GM23338 (cell line): ENCODE data around the gene CNDP1. TPM values are rescaled to one million over a fixed set of nuclear protein-coding genes. Genes with fewer than 3 reads are reported as not detected.

Source experiments
- ATAC-seq: fragments of 200-7000 bp; cut with Tn5 transposase; 3 replicates; pipeline ENCODE4 v1.9.1; 2020
- DNase-seq: peaks from one replicate; pipeline ENCODE4 v3.0.0-alpha.2; 2015; ENCODE audit warnings: low spot score
- H2AFZ ChIP-seq: fragments of 200-600 bp; sonication (generic); 2 replicates; pipeline ENCODE4 v1.8.0; 2016; ENCODE audit warnings: antibody characterized with exemption, mild to moderate bottlenecking, moderate library complexity
- H3F3A ChIP-seq: fragments of 200-600 bp; sonication (generic); replicated peaks from 2 replicates; pipeline ENCODE4 v1.8.0; 2017; ENCODE audit warnings: antibody characterized with exemption, mixed run types, low read depth
- H3K27ac ChIP-seq: fragments of 200-600 bp; sonication (generic); 2 replicates; pipeline ENCODE4 v1.6.1; 2016; ENCODE audit warnings: low read depth
- H3K27me3 ChIP-seq: fragments of 200-600 bp; sonication (generic); 2 replicates; pipeline ENCODE4 v1.8.0; 2016; ENCODE audit warnings: mild to moderate bottlenecking, mixed run types, moderate library complexity; ENCODE audit not compliant: insufficient read depth
- H3K36me3 ChIP-seq: fragments of 200-600 bp; sonication (generic); 2 replicates; pipeline ENCODE4 v1.8.0; 2016; ENCODE audit warnings: mild to moderate bottlenecking; ENCODE audit not compliant: insufficient read depth
- H3K4me1 ChIP-seq: fragments of 200-600 bp; sonication (generic); 2 replicates; pipeline ENCODE4 v1.8.0; 2016; ENCODE audit warnings: mild to moderate bottlenecking, moderate library complexity; ENCODE audit not compliant: insufficient read depth
- H3K4me2 ChIP-seq: fragments of 200-600 bp; sonication (generic); 2 replicates; pipeline ENCODE4 v1.7.1; 2017; ENCODE audit warnings: mixed run types
- H3K4me3 ChIP-seq: fragments of 200-600 bp; sonication (generic); 2 replicates; pipeline ENCODE4 v1.6.1; 2016; ENCODE audit warnings: mixed run types
- H3K79me2 ChIP-seq: fragments of 200-600 bp; sonication (generic); replicated peaks from 2 replicates; pipeline ENCODE4 v1.8.0; 2017; ENCODE audit warnings: mild to moderate bottlenecking; ENCODE audit not compliant: insufficient read depth
- H3K9me2 ChIP-seq: fragments of 200-600 bp; sonication (generic); 2 replicates; pipeline ENCODE4 v1.8.0; 2017; ENCODE audit not compliant: insufficient read depth
- H4K20me1 ChIP-seq: fragments of 200-600 bp; sonication (generic); replicated peaks from 2 replicates; pipeline ENCODE4 v1.8.0; 2017; ENCODE audit warnings: mild to moderate bottlenecking; ENCODE audit not compliant: insufficient read depth
- H3K27ac Mint-ChIP-seq: 2 replicates; pipeline ENCODE4 v1.8.0; 2020; ENCODE audit warnings: inconsistent platforms, mild to moderate bottlenecking, moderate library complexity, mixed read lengths
- H3K27me3 Mint-ChIP-seq: 3 replicates; pipeline ENCODE4 v1.8.0; 2022; ENCODE audit warnings: low read depth, mild to moderate bottlenecking, moderate library complexity, mixed read lengths, inconsistent platforms; ENCODE audit not compliant: insufficient read depth, poor library complexity
- H3K36me3 Mint-ChIP-seq: 3 replicates; pipeline ENCODE4 v1.8.0; 2021; ENCODE audit warnings: low read depth, mild to moderate bottlenecking, inconsistent platforms, moderate library complexity, mixed read lengths
- H3K4me1 Mint-ChIP-seq: 3 replicates; pipeline ENCODE4 v1.8.0; 2020; ENCODE audit warnings: mild to moderate bottlenecking, inconsistent platforms, mixed read lengths
- H3K4me3 Mint-ChIP-seq: 3 replicates; pipeline ENCODE4 v1.8.0; 2021; ENCODE audit warnings: moderate library complexity, mild to moderate bottlenecking, inconsistent platforms, mixed read lengths
- H3K9me3 Mint-ChIP-seq: 3 replicates; pipeline ENCODE4 v1.8.0; 2020; ENCODE audit warnings: moderate library complexity, mild to moderate bottlenecking, inconsistent platforms, mixed read lengths
- CREB1 ChIP-seq: fragments of 250-450 bp; sonication (Bioruptor Pico); IDR thresholded peaks from 2 replicates; pipeline ENCODE4 v1.5.0; 2020; ENCODE audit warnings: low read depth, mild to moderate bottlenecking, moderate library complexity
- CTCF ChIP-seq, 2 experiments: fragments of 200-600 bp in 1 of 2; sonication (generic) in 1 of 2; conservative IDR thresholded peaks; 2 replicates each; pipeline versions ENCODE4 v1.5.1 to v1.6.1; 2016 to 2017; ENCODE audit warnings: antibody characterized with exemption in 2 of 2, low read depth in 2 of 2, mild to moderate bottlenecking in 2 of 2, moderate library complexity in 1 of 2
- ETS1 ChIP-seq: IDR thresholded peaks from 2 replicates; pipeline ENCODE4 v1.6.1; 2016; ENCODE audit warnings: antibody characterized with exemption
- EZH2 ChIP-seq: fragments of 200-600 bp; sonication (generic); IDR thresholded peaks from one replicate; pipeline ENCODE4 v1.8.0; 2017; ENCODE audit warnings: antibody characterized with exemption, mild to moderate bottlenecking, low read depth; ENCODE audit not compliant: unreplicated experiment
- EZH2phosphoT487 ChIP-seq: fragments of 200-600 bp; sonication (generic); IDR thresholded peaks from one replicate; pipeline ENCODE4 v1.8.1; 2018; ENCODE audit warnings: antibody characterized with exemption; ENCODE audit not compliant: unreplicated experiment
- JUNB ChIP-seq: IDR thresholded peaks from one replicate; pipeline ENCODE4 v1.6.1; 2016; ENCODE audit warnings: antibody characterized with exemption; ENCODE audit not compliant: unreplicated experiment
- NANOG ChIP-seq: IDR thresholded peaks from 2 replicates; pipeline ENCODE4 v1.6.1; 2016; ENCODE audit warnings: antibody characterized with exemption, borderline replicate concordance
- POLR2AphosphoS5 ChIP-seq: IDR thresholded peaks from 2 replicates; pipeline ENCODE4 v1.6.1; 2016; ENCODE audit warnings: antibody characterized with exemption, low read depth
- REST ChIP-seq: IDR thresholded peaks from one replicate; pipeline ENCODE4 v1.6.1; 2018; ENCODE audit warnings: antibody characterized with exemption; ENCODE audit not compliant: unreplicated experiment
- STAT1 ChIP-seq: IDR thresholded peaks from one replicate; pipeline ENCODE4 v1.6.1; 2016; ENCODE audit warnings: antibody characterized with exemption; ENCODE audit not compliant: unreplicated experiment
- ZNF114 ChIP-seq: fragments of 250-450 bp; sonication (Bioruptor Pico); IDR thresholded peaks from 2 replicates; pipeline ENCODE4 v1.5.0; 2020; ENCODE audit warnings: mild to moderate bottlenecking, moderate library complexity
- ZNF331 ChIP-seq: fragments of 250-450 bp; sonication (Bioruptor Pico); IDR thresholded peaks from 2 replicates; pipeline ENCODE4 v1.5.0; 2020; ENCODE audit warnings: low read depth, mild to moderate bottlenecking, moderate library complexity
- ZNF462 ChIP-seq: fragments of 250-450 bp; sonication (Bioruptor Pico); IDR thresholded peaks from 2 replicates; pipeline ENCODE4 v1.5.0; 2020; ENCODE audit warnings: mild to moderate bottlenecking, moderate library complexity
- polyA plus RNA-seq: library from polyadenylated mRNA; unstranded; fragments of >200 nt; fragmentation: Nextera tagmentation; extraction: Ambion mirVana; gene quantifications from 2 replicates; pipeline ENCODE4 v1.2.1, GENCODE V29; 2016
- total RNA-seq: library from RNA; depleted of rRNA; stranded (reverse); fragments of >200 nt; shearing (Covaris generic); gene quantifications from 2 replicates; pipeline ENCODE4 v1.2.3, GENCODE V29; 2014

CNDP1 gene
- total and polyA plus RNA-seq, 2 experiments from 2014 or later, result 0.03 to 0.11 TPM

GRCh38 chr18:74562131-74562730 is 27.9 kb downstream of the CNDP1 start:
- H3K27me3 ChIP-seq, result no peaks in the 10 kb centered on the region
- Mint-ChIP-seq H3K27ac (no peak overlapping the region), H3K4me1 (no peaks in the 10 kb centered on the region), H3K27me3 (peaks cover 4% of the 10 kb centered on the region), H3K36me3 (peaks cover 18% of the 10 kb centered on the region), H3K9me3 (peaks cover 35% of the 10 kb centered on the region), H3K4me3 (no peak overlapping the region)
- H4K20me1 ChIP-seq, result no peaks in the 10 kb centered on the region
- no peak overlapping the region for H2AFZ ChIP-seq
- H3K4me1 ChIP-seq, result no peaks in the 10 kb centered on the region
- H3K4me2 ChIP-seq, result no peak overlapping the region
- H3K27ac ChIP-seq, result no peak overlapping the region
- TF ChIP-seq NANOG (no peak), ETS1 (no peak), EZH2phosphoT487 (no peak), ZNF114 (CRISPR knock-in tag) (no peak), STAT1 (no peak), POLR2AphosphoS5 (no peak), ZNF331 (no peak), CREB1 (CRISPR knock-in tag) (no peak), EZH2 (no peak), REST (no peak), CTCF (conservative IDR thresholded peaks at IDR 0.05; ENCODE audit: low read depth in 2 of 2) (no peak), JUNB (no peak), ZNF462 (CRISPR knock-in tag) (no peak)
- H3K4me3 ChIP-seq, result no peak overlapping the region
- ATAC-seq, result no peak
- H3K9me2 ChIP-seq, result no peaks in the 10 kb centered on the region
- H3K79me2 ChIP-seq, result no peaks in the 10 kb centered on the region
- no peaks in the 10 kb centered on the region for H3F3A ChIP-seq
- no peaks in the 10 kb centered on the region for H3K36me3 ChIP-seq
- DNase-seq, result no peak
